GM23248 (cell line): Measurements from ENCODE around the gene RNF225. TPM values are rescaled to one million over a fixed set of nuclear protein-coding genes. Genes with fewer than 3 reads are reported as not detected.

ENCODE experiments used
- DNase-seq: peaks from one replicate; pipeline ENCODE4 v3.0.0-alpha.2; 2015
- H2AFZ ChIP-seq: fragments of 200-600 bp; sonication (generic); 2 replicates; pipeline ENCODE4 v1.6.1; 2016; ENCODE audit warnings: antibody characterized with exemption
- H3F3A ChIP-seq: fragments of 200-600 bp; sonication (generic); 2 replicates; pipeline ENCODE4 v1.6.1; 2016; ENCODE audit warnings: mild to moderate bottlenecking, antibody characterized with exemption, mixed run types; ENCODE audit not compliant: insufficient read depth
- H3K27ac ChIP-seq: fragments of 200-600 bp; sonication (generic); 2 replicates; pipeline ENCODE4 v1.5.1; 2016; ENCODE audit warnings: mild to moderate bottlenecking
- H3K27me3 ChIP-seq: fragments of 200-600 bp; sonication (generic); replicated peaks from 2 replicates; pipeline ENCODE4 v1.6.1; 2016; ENCODE audit warnings: mild to moderate bottlenecking; ENCODE audit not compliant: insufficient read depth
- H3K36me3 ChIP-seq: fragments of 200-600 bp; sonication (generic); 2 replicates; pipeline ENCODE4 v1.6.1; 2016; ENCODE audit warnings: low read depth, mild to moderate bottlenecking
- H3K4me1 ChIP-seq: fragments of 200-600 bp; sonication (generic); 2 replicates; pipeline ENCODE4 v1.6.1; 2016; ENCODE audit warnings: mild to moderate bottlenecking; ENCODE audit not compliant: insufficient read depth
- H3K4me2 ChIP-seq: fragments of 200-600 bp; sonication (generic); one replicate; pipeline ENCODE4 v1.6.1; 2016; ENCODE audit warnings: mild to moderate bottlenecking; ENCODE audit not compliant: unreplicated experiment
- H3K4me3 ChIP-seq: fragments of 200-600 bp; sonication (generic); 2 replicates; pipeline ENCODE4 v1.5.1; 2016; ENCODE audit warnings: mild to moderate bottlenecking
- H3K79me2 ChIP-seq: fragments of 200-600 bp; sonication (generic); 2 replicates; pipeline ENCODE4 v1.6.1; 2016; ENCODE audit warnings: mild to moderate bottlenecking; ENCODE audit not compliant: insufficient read depth
- H3K9ac ChIP-seq: fragments of 200-600 bp; sonication (generic); 2 replicates; pipeline ENCODE4 v1.6.1; 2016; ENCODE audit warnings: mild to moderate bottlenecking
- H3K9me2 ChIP-seq: fragments of 200-600 bp; sonication (generic); 2 replicates; pipeline ENCODE4 v1.6.1; 2016; ENCODE audit warnings: mixed run types, mild to moderate bottlenecking, moderate library complexity; ENCODE audit not compliant: insufficient read depth
- H3K9me3 ChIP-seq: fragments of 200-600 bp; sonication (generic); one replicate; pipeline ENCODE4 v1.6.1; 2017; ENCODE audit warnings: low read depth
- H4K20me1 ChIP-seq: fragments of 200-600 bp; sonication (generic); 2 replicates; pipeline ENCODE4 v1.6.0; 2016; ENCODE audit not compliant: insufficient read depth
- EZH2 ChIP-seq: fragments of 200-600 bp; sonication (generic); IDR thresholded peaks from 2 replicates; pipeline ENCODE4 v1.6.1; 2018; ENCODE audit warnings: antibody characterized with exemption, mild to moderate bottlenecking; ENCODE audit not compliant: insufficient read depth, poor library complexity, severe bottlenecking
- EZH2phosphoT487 ChIP-seq: fragments of 200-600 bp; sonication (generic); IDR thresholded peaks from 2 replicates; pipeline ENCODE4 v1.6.1; 2018; ENCODE audit warnings: antibody characterized with exemption, moderate library complexity, mild to moderate bottlenecking, low read depth; ENCODE audit not compliant: insufficient read depth
- WGBS, 2 experiments: methylation state at CpG; one replicate each; pipeline ENCODE4 v1.1.6; 2015 to 2017; ENCODE audit warnings: low lambda C conversion rate in 2 of 2, low coverage in 1 of 2; ENCODE audit errors: missing lambda C conversion rate in 2 of 2; 5-methylcytosine and 5-hydroxymethylcytosine counted together
- in situ Hi-C: fragments of 300-500 bp; cut with MboI; formaldehyde crosslinking; loops from 2 replicates; pipeline ENCODE4 v1.15.0; 2020
- polyA plus RNA-seq: library from polyadenylated mRNA; unstranded; fragments of >200 nt; fragmentation: Nextera tagmentation; extraction: Ambion mirVana; gene quantifications from 2 replicates; pipeline ENCODE4 v1.2.1, GENCODE V29; 2016
- total RNA-seq: library from RNA; depleted of rRNA; stranded (reverse); fragments of >200 nt; shearing (Covaris generic); gene quantifications from 2 replicates; pipeline ENCODE4 v1.2.3, GENCODE V29; 2014

RNF225 gene
- total and polyA plus RNA-seq, 2 experiments from 2014 or later: not detected

- H3K27ac ChIP-seq: no peak overlapping the region
- in situ Hi-C loops: no loop called here
- H2AFZ ChIP-seq: no peak overlapping the region
- H3K9me3 ChIP-seq: no peaks in the 10 kb centered on the region
- no peaks in the 10 kb centered on the region for H3K4me1 ChIP-seq
- peaks cover 25% of the 10 kb centered on the region; the same call in 1 of the 2 replicates for H3K36me3 ChIP-seq
- DNase-seq: no peak
- H3K79me2 ChIP-seq: peaks cover 31% of the 10 kb centered on the region
- H3K9ac ChIP-seq: no peak overlapping the region
- peaks cover 36% of the 10 kb centered on the region for H3F3A ChIP-seq
- no peak overlapping the region for H3K4me2 ChIP-seq
- H3K27me3 ChIP-seq: no peaks in the 10 kb centered on the region
- no peaks in the 10 kb centered on the region for H3K9me2 ChIP-seq
- H3K4me3 ChIP-seq: no peak overlapping the region
- TF ChIP-seq EZH2phosphoT487 (no peak), EZH2 (no peak)
- H4K20me1 ChIP-seq: peaks cover 6% of the 10 kb centered on the region; the same call in 1 of the 2 replicates
- WGBS, 2 experiments: 66 to 72% methylated on average over 3 of the region's 3 CpGs
Measured at GRCh38 chr19:58394821-58395219, 636 bp upstream of the RNF225 start.

DNA sequence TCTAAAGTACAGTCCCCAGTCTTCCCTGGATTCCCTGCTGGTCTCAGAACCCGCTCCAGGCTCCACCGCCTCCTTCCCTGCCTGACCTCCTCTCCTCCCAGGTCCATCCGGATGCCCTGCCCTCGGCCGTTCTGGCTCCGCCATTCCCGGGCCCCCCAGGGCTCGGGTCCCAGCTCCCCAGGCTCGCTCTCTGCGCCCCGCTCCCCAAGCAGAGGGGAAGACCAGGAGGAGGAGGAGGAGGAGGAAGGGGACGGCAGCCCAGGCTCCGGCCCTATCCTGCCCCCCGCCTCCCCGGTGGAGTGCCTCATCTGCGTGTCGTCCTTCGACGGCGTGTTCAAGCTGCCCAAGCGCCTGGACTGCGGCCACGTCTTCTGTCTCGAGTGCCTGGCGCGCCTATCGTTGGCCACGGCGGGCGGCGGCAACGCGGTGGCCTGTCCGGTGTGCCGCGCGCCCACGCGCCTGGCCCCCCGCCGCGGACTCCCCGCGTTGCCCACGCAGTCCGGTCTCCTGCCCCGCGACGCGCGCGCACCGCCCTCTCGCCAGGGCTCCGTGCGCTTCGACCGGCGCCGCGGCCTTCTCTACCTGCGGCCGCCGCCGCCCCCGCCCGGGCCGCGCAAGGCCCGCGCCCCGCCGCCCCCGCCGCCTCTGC, 647 bp downstream of the RNF225 start:
- H3K27ac ChIP-seq: no peak overlapping the region
- H4K20me1 ChIP-seq: peaks cover 1% of the 10 kb centered on the region; the same call in 1 of the 2 replicates
- in situ Hi-C loops: no loop called here
- no peak overlapping the region for H3K4me2 ChIP-seq
- 10 to 12% methylated on average over 30 to 52 of the region's 75 CpGs for WGBS, 2 experiments
- H3K36me3 ChIP-seq: peaks cover 18% of the 10 kb centered on the region; the same call in 1 of the 2 replicates
- peak; percentile 60 for DNase-seq
- H2AFZ ChIP-seq: peak overlapping the region; percentile 20; the same call in 1 of the 2 replicates
- no peaks in the 10 kb centered on the region for H3K27me3 ChIP-seq
- H3K4me1 ChIP-seq: peaks cover 6% of the 10 kb centered on the region
- TF ChIP-seq EZH2phosphoT487 (no peak), EZH2 (no peak)
- H3K9me2 ChIP-seq: no peaks in the 10 kb centered on the region
- no peaks in the 10 kb centered on the region for H3K9me3 ChIP-seq
- 0 out of 2 replicates have a peak overlapping the region, but pooled peaks have one; percentile 12 for H3K4me3 ChIP-seq
- peaks cover 30% of the 10 kb centered on the region for H3F3A ChIP-seq
- H3K79me2 ChIP-seq: peaks cover 18% of the 10 kb centered on the region
- H3K9ac ChIP-seq: no peak overlapping the region

- Histone ChIP-seq H3K27ac (no peak overlapping the region), H3K4me1 (peaks cover 6% of the 10 kb centered on the region), H3F3A (peaks cover 24% of the 10 kb centered on the region; the same call in 1 of the 2 replicates), H2AFZ (no peak overlapping the region), H3K9me3 (no peaks in the 10 kb centered on the region), H3K36me3 (peaks cover 17% of the 10 kb centered on the region; the same call in 1 of the 2 replicates), H3K9me2 (no peaks in the 10 kb centered on the region), H3K27me3 (no peaks in the 10 kb centered on the region), H3K4me2 (no peak overlapping the region), H3K9ac (no peak overlapping the region), H4K20me1 (no peaks in the 10 kb centered on the region), H3K79me2 (peaks cover 10% of the 10 kb centered on the region), H3K4me3 (no peak overlapping the region)
- no peak for DNase-seq
- 41 to 58% methylated on average over 32 to 54 of the region's 58 CpGs for WGBS, 2 experiments
- in situ Hi-C loops: no loop called here
- TF ChIP-seq EZH2phosphoT487: no peak
- TF ChIP-seq EZH2: no peak
Measured at GRCh38 chr19:58396691-58397532, 1.5 kb downstream of the RNF225 start.

GRCh38 chr19:58397533-58398037, 2.1 kb downstream of the RNF225 start:
- TF ChIP-seq EZH2phosphoT487 (no peak), EZH2 (no peak)
- H3K36me3 ChIP-seq: peaks cover 14% of the 10 kb centered on the region; the same call in 1 of the 2 replicates
- peak; percentile 25 for DNase-seq

More at GRCh38 chr19:58397533-58398037, 2.1 kb downstream of the RNF225 start:
- H4K20me1 ChIP-seq: no peaks in the 10 kb centered on the region
- peaks cover 21% of the 10 kb centered on the region; the same call in 1 of the 2 replicates for H3F3A ChIP-seq
- H3K4me2 ChIP-seq: no peak overlapping the region
- H3K79me2 ChIP-seq: peaks cover 4% of the 10 kb centered on the region; the same call in 1 of the 2 replicates
- no peaks in the 10 kb centered on the region for H3K27me3 ChIP-seq
- H3K4me3 ChIP-seq: no peak overlapping the region
- in situ Hi-C loops: no loop called here
- no peak overlapping the region for H3K27ac ChIP-seq
- WGBS, 2 experiments: 40 to 46% methylated on average over 7 of the region's 7 CpGs
- H3K9me3 ChIP-seq: no peaks in the 10 kb centered on the region
- H3K9ac ChIP-seq: no peak overlapping the region
- H2AFZ ChIP-seq: no peak overlapping the region
- H3K4me1 ChIP-seq: peaks cover 6% of the 10 kb centered on the region
- no peaks in the 10 kb centered on the region for H3K9me2 ChIP-seq
